ENCODE measurements around the gene NR1I2.

- TF ChIP-seq CTCF (IDR thresholded peaks at IDR 0.05) (no peak), POLR2AphosphoS5 (IDR thresholded peaks at IDR 0.05) (no peak)
Measured at GRCh38 chr3:119796785-119797184, 14.9 kb downstream of the NR1I2 start.

Data from esophagus muscularis mucosa (tissue), 3 donors.